Spleen (tissue), 7 donors: ENCODE results near the gene ADGRV1.

Experiments
- CTCF ChIP-seq, 11 experiments: fragments of 200-600 bp in 7 of 11; fragments of 450-650 bp in 4 of 11; sonication (generic) in 4 of 11; IDR thresholded peaks in 8 of 11; conservative IDR thresholded peaks in 3 of 11; 1 replicate in 7 of 11; 2 replicates in 4 of 11; pipeline versions ENCODE4 v1.4.0 to v1.8.0; 2016 to 2021; ENCODE audit warnings: antibody characterized with exemption in 11 of 11, inconsistent platforms in 4 of 11, mild to moderate bottlenecking in 1 of 11
- POLR2AphosphoS5 ChIP-seq, 3 donors: sonication (generic); formaldehyde crosslinking; IDR thresholded peaks; one replicate each; pipeline ENCODE4 v1.5.1; 2017; ENCODE audit warnings: antibody characterized with exemption in 3 of 3
- donor health status: DM: no; HTN: no; CAD: no; lungs with moderate emphysema.
- donor health status: DM: no; HTN: no; CAD: no.
- donor health status: DM: no; HTN: no; CAD: no.

GRCh38 chr5:90551376-90551775 lies 7.2 kb upstream of the ADGRV1 start:
- no peak for TF ChIP-seq CTCF (IDR thresholded peaks at IDR 0.05 in 8 of 11, conservative IDR thresholded peaks at IDR 0.05 in 3 of 11)
- no peak for TF ChIP-seq POLR2AphosphoS5 (IDR thresholded peaks at IDR 0.05)
